KMS-11 (cell line): ENCODE results near the gene TCF4.
A peak's percentile ranks its signal among the peaks of the same experiment; 100 is the strongest.

Experiments used
- H2AFZ ChIP-seq: fragments of 200-600 bp; sonication (generic); 2 replicates; pipeline ENCODE4 v1.6.1; 2016; ENCODE audit warnings: antibody characterized with exemption, mixed run types, low read depth
- H3K27ac ChIP-seq: fragments of 200-600 bp; sonication (generic); 2 replicates; pipeline ENCODE4 v1.6.1; 2016; ENCODE audit warnings: mild to moderate bottlenecking, mixed run types
- H3K27me3 ChIP-seq: fragments of 200-600 bp; sonication (generic); 2 replicates; pipeline ENCODE4 v1.6.1; 2017; ENCODE audit warnings: mild to moderate bottlenecking, low read depth, mixed run types, moderate library complexity; ENCODE audit not compliant: insufficient read depth
- H3K36me3 ChIP-seq: fragments of 200-600 bp; sonication (generic); 2 replicates; pipeline ENCODE4 v1.6.1; 2017; ENCODE audit warnings: mild to moderate bottlenecking, mixed run types; ENCODE audit not compliant: insufficient read depth
- H3K4me1 ChIP-seq: fragments of 200-600 bp; sonication (generic); 2 replicates; pipeline ENCODE4 v1.6.1; 2016; ENCODE audit warnings: mild to moderate bottlenecking, low read depth, mixed run types; ENCODE audit not compliant: poor library complexity, severe bottlenecking
- H3K4me2 ChIP-seq: fragments of 200-600 bp; sonication (generic); 2 replicates; pipeline ENCODE4 v1.7.0; 2016; ENCODE audit warnings: mild to moderate bottlenecking, mixed run types
- H3K4me3 ChIP-seq: fragments of 200-600 bp; sonication (generic); IDR thresholded peaks from 2 replicates; pipeline ENCODE4 v1.6.1; 2017; ENCODE audit warnings: low read depth, low read length, mixed read lengths; ENCODE audit not compliant: insufficient read depth
- H3K79me2 ChIP-seq: fragments of 200-600 bp; sonication (generic); 2 replicates; pipeline ENCODE4 v1.6.1; 2016; ENCODE audit warnings: low read depth, mixed run types; ENCODE audit not compliant: insufficient read depth
- H3K9ac ChIP-seq: fragments of 200-600 bp; sonication (generic); 2 replicates; pipeline ENCODE4 v1.6.1; 2016; ENCODE audit warnings: mild to moderate bottlenecking, mixed run types
- H4K20me1 ChIP-seq: fragments of 200-600 bp; sonication (generic); 2 replicates; pipeline ENCODE4 v1.6.1; 2016; ENCODE audit warnings: mild to moderate bottlenecking, mixed run types; ENCODE audit not compliant: insufficient read depth
- TF ChIP-seq, protein P1 (sequence below): fragments of 200-600 bp; sonication (generic); conservative IDR thresholded peaks from 2 replicates; pipeline ENCODE4 v1.6.1; 2017; ENCODE audit warnings: low read depth, mild to moderate bottlenecking, antibody characterized with exemption, low read length, moderate library complexity, mixed read lengths

TCF4 gene

DNA sequence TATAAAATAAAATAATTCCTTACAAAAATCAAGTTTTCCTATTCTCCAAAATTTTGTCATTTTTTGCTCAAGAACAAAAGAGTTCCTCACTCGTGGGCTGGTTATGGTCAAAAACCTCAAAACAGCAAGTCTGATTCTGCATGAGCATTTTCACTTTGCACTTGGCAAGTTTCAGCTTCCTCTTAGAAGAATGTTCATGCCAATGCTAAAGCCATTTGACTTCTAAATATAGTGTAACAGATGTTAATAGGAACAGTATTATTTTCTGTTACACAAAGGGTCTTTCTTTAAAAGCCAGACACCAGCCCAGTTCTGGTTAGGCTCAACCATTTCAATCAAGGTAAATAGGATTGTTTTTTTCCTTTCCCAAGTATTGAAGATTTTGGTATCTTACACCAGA, 367.5 kb downstream of the TCF4 start:
- Histone ChIP-seq H3K4me3 (no peak overlapping the region), H2AFZ (no peak overlapping the region), H3K4me1 (peaks cover 45% of the 10 kb centered on the region), H3K27me3 (no peaks in the 10 kb centered on the region), H3K4me2 (peak overlapping the region; percentile 19), H3K9ac (no peak overlapping the region), H3K27ac (peak overlapping the region; percentile 33; the same call in 1 of the 2 replicates), H4K20me1 (no peaks in the 10 kb centered on the region), H3K79me2 (no peaks in the 10 kb centered on the region), H3K36me3 (no peaks in the 10 kb centered on the region)
- TF ChIP-seq, protein P1, sequence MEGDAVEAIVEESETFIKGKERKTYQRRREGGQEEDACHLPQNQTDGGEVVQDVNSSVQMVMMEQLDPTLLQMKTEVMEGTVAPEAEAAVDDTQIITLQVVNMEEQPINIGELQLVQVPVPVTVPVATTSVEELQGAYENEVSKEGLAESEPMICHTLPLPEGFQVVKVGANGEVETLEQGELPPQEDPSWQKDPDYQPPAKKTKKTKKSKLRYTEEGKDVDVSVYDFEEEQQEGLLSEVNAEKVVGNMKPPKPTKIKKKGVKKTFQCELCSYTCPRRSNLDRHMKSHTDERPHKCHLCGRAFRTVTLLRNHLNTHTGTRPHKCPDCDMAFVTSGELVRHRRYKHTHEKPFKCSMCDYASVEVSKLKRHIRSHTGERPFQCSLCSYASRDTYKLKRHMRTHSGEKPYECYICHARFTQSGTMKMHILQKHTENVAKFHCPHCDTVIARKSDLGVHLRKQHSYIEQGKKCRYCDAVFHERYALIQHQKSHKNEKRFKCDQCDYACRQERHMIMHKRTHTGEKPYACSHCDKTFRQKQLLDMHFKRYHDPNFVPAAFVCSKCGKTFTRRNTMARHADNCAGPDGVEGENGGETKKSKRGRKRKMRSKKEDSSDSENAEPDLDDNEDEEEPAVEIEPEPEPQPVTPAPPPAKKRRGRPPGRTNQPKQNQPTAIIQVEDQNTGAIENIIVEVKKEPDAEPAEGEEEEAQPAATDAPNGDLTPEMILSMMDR = no peak

DNA sequence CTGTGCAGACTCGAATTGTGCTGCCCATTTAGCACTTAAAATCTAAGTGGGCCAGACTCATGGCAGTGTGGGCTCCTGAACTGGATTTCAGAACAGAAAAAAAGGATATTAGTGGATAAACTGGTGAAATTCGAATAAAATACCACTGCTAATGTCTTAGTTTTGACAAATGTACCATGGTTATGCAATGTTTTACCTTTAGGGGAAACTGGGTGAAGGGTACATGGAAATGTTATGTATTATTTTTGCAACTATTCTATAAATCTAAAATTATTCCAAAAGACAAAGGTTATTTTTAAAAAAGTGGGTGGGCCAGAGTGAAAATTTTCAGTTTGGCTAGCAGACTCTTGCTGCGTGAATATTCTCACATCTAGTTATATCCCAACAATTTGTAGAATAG, 368.2 kb downstream of the TCF4 start:
- Histone ChIP-seq H3K4me2 (peak overlapping the region; percentile 19; the same call in 1 of the 2 replicates), H3K4me1 (peaks cover 45% of the 10 kb centered on the region), H3K9ac (no peak overlapping the region), H3K4me3 (no peak overlapping the region), H2AFZ (no peak overlapping the region), H4K20me1 (no peaks in the 10 kb centered on the region), H3K27me3 (no peaks in the 10 kb centered on the region), H3K27ac (no peak overlapping the region), H3K36me3 (no peaks in the 10 kb centered on the region), H3K79me2 (no peaks in the 10 kb centered on the region)
- TF ChIP-seq, protein P1 = no peak

- Histone ChIP-seq H3K4me2 (no peak overlapping the region), H2AFZ (no peak overlapping the region), H3K4me1 (peaks cover 45% of the 10 kb centered on the region), H3K9ac (no peak overlapping the region), H4K20me1 (no peaks in the 10 kb centered on the region), H3K79me2 (no peaks in the 10 kb centered on the region), H3K4me3 (no peak overlapping the region), H3K27me3 (no peaks in the 10 kb centered on the region), H3K27ac (no peak overlapping the region), H3K36me3 (no peaks in the 10 kb centered on the region)
- TF ChIP-seq, protein P1 = no peak
These were observed 368.9 kb downstream of the TCF4 start for GRCh38 chr18:55219059-55219458.

DNA sequence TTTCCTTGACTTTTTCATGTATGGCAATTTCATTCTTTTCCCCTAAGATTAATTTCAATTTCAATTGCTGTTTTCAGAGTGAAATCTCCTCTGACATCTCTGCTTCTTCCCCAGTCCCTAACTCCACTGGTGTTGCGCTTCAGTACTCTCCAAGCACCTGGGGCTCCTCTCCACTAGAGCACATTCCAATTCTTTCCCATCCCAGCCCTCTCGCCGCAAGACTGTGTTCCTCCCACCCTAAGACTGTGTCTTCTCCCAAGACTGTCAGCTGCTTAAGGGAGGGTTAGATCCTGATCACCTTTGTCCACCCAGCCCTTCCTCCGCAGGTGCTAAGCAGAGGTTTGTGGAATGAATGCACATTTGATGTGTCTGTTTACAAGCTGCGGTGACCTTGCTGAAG, 373.0 kb downstream of the TCF4 start:
- Histone ChIP-seq H3K4me1 (peaks cover 10% of the 10 kb centered on the region), H2AFZ (no peak overlapping the region), H4K20me1 (no peaks in the 10 kb centered on the region), H3K79me2 (no peaks in the 10 kb centered on the region), H3K9ac (no peak overlapping the region), H3K36me3 (no peaks in the 10 kb centered on the region), H3K4me3 (no peak overlapping the region), H3K4me2 (no peak overlapping the region), H3K27ac (no peak overlapping the region), H3K27me3 (no peaks in the 10 kb centered on the region)
- TF ChIP-seq, protein P1 = no peak
